ENCODE measurements around the gene RNF17. TPM values are rescaled to one million over a fixed set of nuclear protein-coding genes. Genes with fewer than 3 reads are reported as not detected.

Gene RNF17
- total RNA-seq, 2 donors from 2014 or later, result 0.39 to 1.5 TPM

DNA sequence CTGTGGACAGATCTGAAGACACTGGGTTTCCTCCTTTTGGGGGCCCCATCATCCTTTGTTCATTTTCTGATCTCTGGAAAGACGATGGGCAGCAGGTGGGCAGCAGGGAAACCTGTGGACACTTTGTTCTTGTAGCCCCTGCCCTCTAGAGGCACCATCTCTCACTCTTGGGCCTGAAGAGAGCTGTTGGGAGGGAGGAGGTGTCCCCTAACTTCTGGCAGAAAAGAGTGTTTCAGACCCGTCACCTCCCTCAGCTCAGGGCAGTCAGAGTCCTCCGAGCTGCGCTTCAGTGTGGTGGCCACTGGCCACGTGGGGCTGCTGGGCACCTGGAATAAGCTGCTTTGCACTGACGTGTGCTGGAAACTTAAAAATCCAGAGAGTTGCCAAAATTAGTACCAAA, 26.9 kb upstream of the RNF17 start:
- Mint-ChIP-seq H3K9me3 (no peaks in the 10 kb centered on the region), H3K4me1 (no peaks in the 10 kb centered on the region), H3K4me3 (no peak overlapping the region), H3K27me3 (no peaks in the 10 kb centered on the region), H3K27ac (no peak overlapping the region), H3K36me3 (ENCODE audit: low read depth) (no peaks in the 10 kb centered on the region)
- no peak for ATAC-seq (replicated peaks)

GRCh38 chr13:24738366-24738847, 25.6 kb upstream of the RNF17 start:
- no peak for ATAC-seq (replicated peaks)
- H3K9me3 Mint-ChIP-seq, result no peaks in the 10 kb centered on the region
- H3K27ac Mint-ChIP-seq, result no peak overlapping the region
- no peaks in the 10 kb centered on the region for H3K36me3 Mint-ChIP-seq (ENCODE audit: low read depth)
- no peaks in the 10 kb centered on the region for H3K27me3 Mint-ChIP-seq
- no peak overlapping the region for H3K4me3 Mint-ChIP-seq
- no peaks in the 10 kb centered on the region for H3K4me1 Mint-ChIP-seq

DNA sequence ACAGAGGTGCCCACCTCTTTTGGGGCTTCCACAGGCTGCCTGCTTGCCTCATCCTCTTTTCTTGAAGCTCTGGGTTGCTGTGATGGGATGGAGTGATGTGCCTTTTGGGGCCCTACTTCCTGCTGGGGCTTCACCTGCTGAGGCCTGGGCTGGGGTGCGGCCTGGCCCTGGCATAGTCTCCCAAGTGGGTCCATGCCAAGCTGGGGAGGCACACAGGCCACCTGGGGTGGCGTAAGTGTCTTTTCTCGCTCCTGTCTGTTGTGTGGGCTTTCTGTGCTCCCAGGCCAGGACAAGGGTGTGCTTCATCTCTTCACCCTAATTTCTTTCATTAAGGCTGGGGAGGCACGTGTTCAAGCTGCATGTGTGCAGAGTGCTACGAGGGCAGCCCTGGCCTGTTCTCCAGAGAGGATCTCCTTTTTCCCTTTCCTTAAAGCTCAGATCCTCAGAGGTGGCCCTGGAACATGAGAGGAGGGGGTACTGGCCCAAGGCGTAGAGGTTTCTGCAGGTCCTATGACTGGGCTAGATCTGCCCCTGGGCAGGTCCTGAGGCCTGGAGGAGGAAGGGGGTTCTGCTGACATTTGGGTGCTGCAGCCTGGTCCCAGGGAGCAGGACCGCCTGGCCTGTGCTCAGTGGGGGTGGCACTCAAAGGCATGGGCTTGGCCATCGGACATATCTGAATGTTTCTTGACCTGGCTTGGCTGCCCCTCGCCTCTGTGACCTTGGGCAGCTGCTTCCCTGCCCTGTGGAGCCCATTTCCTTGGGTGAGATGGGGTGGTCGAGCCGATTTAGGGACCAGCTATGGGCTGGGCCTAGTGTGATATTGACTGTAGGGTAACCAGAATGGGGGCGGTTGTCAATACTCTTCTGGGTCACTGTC, 23.7 kb upstream of the RNF17 start:
- Mint-ChIP-seq H3K9me3 (no peaks in the 10 kb centered on the region), H3K36me3 (ENCODE audit: low read depth) (no peaks in the 10 kb centered on the region), H3K27me3 (peaks cover 13% of the 10 kb centered on the region), H3K27ac (peak overlapping the region; percentile 48), H3K4me3 (no peak overlapping the region), H3K4me1 (no peaks in the 10 kb centered on the region)
- ATAC-seq (replicated peaks), result no peak

DNA sequence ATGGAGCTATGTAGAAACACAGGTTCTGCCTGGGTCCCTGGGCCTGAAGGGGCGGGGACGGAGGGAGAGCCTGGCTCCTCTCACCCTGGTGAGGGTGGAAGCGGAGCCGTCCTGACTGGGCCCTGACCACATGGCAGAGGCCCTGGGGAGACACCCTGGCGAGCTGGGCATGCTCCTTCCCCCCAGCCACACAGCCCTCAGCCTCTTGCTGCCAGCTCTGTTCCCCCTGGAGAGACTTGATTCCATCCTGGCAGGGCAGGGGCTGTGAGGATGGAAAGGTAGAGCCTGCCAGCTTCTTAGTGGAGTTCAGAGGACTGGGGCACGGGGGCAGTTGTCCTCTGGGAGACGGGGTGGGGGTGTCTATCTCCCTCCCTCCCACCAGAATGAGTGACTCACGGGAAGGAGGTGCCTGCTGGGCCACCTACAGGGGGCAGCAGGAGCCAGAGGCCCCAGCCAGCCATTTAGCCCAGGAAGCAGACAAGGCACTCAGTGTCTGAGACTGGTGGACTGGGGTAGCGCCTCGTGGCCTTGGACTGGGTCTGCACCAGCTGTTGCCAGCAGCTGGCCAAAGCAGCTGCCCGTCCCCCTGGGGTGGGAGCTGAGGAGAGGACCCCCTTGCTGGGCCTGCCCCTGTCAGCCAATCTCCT, 22.8 kb upstream of the RNF17 start:
- Mint-ChIP-seq H3K27ac (no peak overlapping the region), H3K4me3 (no peak overlapping the region), H3K27me3 (peaks cover 15% of the 10 kb centered on the region), H3K9me3 (no peaks in the 10 kb centered on the region), H3K36me3 (ENCODE audit: low read depth) (no peaks in the 10 kb centered on the region), H3K4me1 (no peaks in the 10 kb centered on the region)
- ATAC-seq (replicated peaks), result no peak

GRCh38 chr13:24741791-24742190, 22.2 kb upstream of the RNF17 start:
- ATAC-seq (replicated peaks), result no peak
- H3K27me3 Mint-ChIP-seq, result peaks cover 15% of the 10 kb centered on the region
- no peaks in the 10 kb centered on the region for H3K9me3 Mint-ChIP-seq
- H3K4me1 Mint-ChIP-seq, result no peaks in the 10 kb centered on the region
- no peaks in the 10 kb centered on the region for H3K36me3 Mint-ChIP-seq (ENCODE audit: low read depth)
- no peak overlapping the region for H3K4me3 Mint-ChIP-seq
- H3K27ac Mint-ChIP-seq, result no peak overlapping the region

DNA sequence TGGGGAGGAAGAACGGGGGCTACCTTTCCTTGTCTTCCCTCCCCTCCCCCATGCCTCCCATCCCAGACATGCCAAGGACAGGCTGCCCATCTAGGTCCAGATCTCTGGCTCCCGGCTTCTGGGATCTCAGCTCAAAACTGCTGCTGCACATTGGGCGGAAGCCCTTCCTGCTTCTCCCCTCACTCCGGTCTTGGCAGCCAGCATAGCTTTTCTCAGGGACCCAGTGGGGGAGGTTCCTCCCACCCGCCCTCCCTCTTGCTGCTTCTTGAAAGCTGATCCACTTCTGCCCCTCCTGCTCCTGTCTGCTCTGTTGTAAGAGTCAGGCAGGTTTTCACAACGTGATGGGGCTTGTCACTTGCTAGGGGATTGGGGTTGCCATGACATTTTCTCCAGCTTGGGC, 21.7 kb upstream of the RNF17 start:
- peaks cover 20% of the 10 kb centered on the region for H3K27me3 Mint-ChIP-seq
- H3K4me1 Mint-ChIP-seq, result no peaks in the 10 kb centered on the region
- no peak overlapping the region for H3K4me3 Mint-ChIP-seq
- H3K36me3 Mint-ChIP-seq (ENCODE audit: low read depth), result no peaks in the 10 kb centered on the region
- ATAC-seq (replicated peaks), result no peak
- H3K9me3 Mint-ChIP-seq, result no peaks in the 10 kb centered on the region
- no peak overlapping the region for H3K27ac Mint-ChIP-seq

- H3K4me1 Mint-ChIP-seq, result no peaks in the 10 kb centered on the region
- H3K36me3 Mint-ChIP-seq (ENCODE audit: low read depth), result no peaks in the 10 kb centered on the region
- no peak for ATAC-seq (replicated peaks)
Measured at GRCh38 chr13:24742977-24743376, 21.0 kb upstream of the RNF17 start.

GRCh38 chr13:24744247-24744646, 19.7 kb upstream of the RNF17 start:
- peaks cover 28% of the 10 kb centered on the region for H3K27me3 Mint-ChIP-seq
- no peaks in the 10 kb centered on the region for H3K36me3 Mint-ChIP-seq (ENCODE audit: low read depth)
- H3K27ac Mint-ChIP-seq, result no peak overlapping the region
- H3K4me3 Mint-ChIP-seq, result no peak overlapping the region
- H3K9me3 Mint-ChIP-seq, result no peaks in the 10 kb centered on the region
- no peak for ATAC-seq (replicated peaks)
- no peaks in the 10 kb centered on the region for H3K4me1 Mint-ChIP-seq

More at GRCh38 chr13:24742977-24743376, 21.0 kb upstream of the RNF17 start:
- Mint-ChIP-seq H3K27ac (no peak overlapping the region), H3K9me3 (no peaks in the 10 kb centered on the region), H3K27me3 (peaks cover 22% of the 10 kb centered on the region), H3K4me3 (no peak overlapping the region)

DNA sequence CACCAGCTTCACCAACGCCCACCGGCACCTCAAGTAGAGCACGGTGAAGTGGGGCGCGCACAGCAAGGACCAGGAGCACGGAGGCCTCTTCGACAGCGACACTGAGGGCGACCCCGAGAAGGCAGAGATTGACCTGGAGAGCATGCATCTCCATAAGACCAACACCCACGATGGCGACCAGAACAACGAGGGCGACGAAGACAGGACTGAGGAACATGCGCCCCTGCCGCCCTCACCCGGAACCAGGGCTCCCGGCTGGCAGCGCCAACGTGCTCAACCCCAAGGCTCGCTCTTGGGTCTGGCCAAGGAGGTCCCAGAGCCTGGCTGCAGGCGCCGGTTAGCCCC, 18.5 kb upstream of the RNF17 start:
- no peak overlapping the region for H3K4me3 Mint-ChIP-seq
- H3K9me3 Mint-ChIP-seq, result no peaks in the 10 kb centered on the region
- no peak for ATAC-seq (replicated peaks)
- peaks cover 38% of the 10 kb centered on the region for H3K27me3 Mint-ChIP-seq
- H3K4me1 Mint-ChIP-seq, result no peaks in the 10 kb centered on the region
- no peak overlapping the region for H3K27ac Mint-ChIP-seq
- H3K36me3 Mint-ChIP-seq (ENCODE audit: low read depth), result no peaks in the 10 kb centered on the region

DNA sequence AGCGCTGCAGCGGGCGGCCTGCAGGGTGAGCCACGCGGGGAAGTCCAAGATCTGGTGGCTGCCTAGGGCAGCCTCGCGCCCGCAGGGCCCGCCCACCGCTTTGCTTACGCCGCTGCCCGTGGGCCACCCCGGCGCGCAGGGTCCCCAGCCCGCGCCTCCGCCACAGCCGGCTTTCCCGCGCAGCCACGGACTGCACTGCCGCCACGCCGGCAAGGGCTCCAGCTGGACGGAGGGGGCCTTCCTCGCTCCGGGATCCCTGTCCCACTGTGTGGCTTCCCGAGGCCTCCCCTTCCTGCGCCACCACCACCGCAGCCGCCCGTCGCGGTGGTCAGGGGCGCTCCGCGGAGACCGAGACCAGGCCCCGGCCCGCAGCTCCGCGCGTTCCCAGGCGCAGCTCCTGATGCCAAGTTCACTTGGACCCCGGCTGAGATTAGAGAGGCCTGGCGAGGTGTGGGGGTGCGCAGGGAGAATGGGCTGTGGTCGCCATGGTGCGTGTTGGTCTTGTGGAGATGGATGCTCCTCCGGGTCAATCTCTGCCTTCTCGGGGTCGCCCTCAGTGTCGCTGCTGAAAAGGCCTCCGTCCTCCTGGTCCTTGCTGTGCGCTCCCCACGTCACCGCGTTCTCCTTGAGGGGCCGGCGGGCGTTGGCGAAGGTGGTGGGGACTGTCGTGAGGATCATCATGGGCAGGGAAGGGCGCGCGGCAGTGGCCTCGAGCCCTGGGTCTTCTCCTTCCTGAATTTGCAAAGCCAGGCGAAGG, 17.9 kb upstream of the RNF17 start:
- H3K9me3 Mint-ChIP-seq, result no peaks in the 10 kb centered on the region
- H3K36me3 Mint-ChIP-seq (ENCODE audit: low read depth), result no peaks in the 10 kb centered on the region
- no peak for ATAC-seq (replicated peaks)
- no peaks in the 10 kb centered on the region for H3K4me1 Mint-ChIP-seq
- H3K4me3 Mint-ChIP-seq, result no peak overlapping the region
- H3K27ac Mint-ChIP-seq, result no peak overlapping the region
- H3K27me3 Mint-ChIP-seq, result peaks cover 43% of the 10 kb centered on the region

DNA sequence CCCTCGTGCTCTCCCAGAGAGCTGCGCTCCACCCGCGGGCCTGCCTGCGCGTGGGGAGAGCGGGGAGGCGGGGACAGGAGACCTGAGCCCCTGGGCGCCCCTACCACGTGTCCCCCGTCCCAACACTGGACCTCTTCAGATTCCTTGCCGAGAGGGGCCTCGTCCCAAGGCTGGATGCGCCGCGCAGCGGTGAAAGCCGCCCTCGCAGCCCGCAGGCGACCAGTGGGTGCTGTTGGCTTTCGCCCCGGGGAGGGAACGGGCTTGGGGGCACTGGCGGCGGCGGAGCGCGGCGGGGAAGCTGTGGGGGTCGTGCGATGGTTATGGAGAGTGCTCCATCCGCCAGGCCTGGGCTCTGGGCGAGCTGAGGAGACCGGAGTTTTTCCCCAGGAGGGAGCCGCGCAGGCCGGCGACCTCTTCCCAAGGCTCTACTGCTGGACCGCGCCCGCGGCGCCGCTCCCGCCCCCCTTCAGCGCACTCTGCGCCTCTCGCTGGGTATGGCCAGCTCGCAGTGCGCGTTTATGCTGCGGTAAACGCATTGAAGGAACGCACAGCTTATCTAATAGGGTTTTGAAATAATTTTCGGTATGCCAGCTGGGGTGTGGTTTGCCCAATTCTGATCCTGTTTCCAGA, 17.2 kb upstream of the RNF17 start:
- ATAC-seq (replicated peaks), result no peak
- peaks cover 47% of the 10 kb centered on the region for H3K27me3 Mint-ChIP-seq

GRCh38 chr13:24747248-24748060, 16.5 kb upstream of the RNF17 start:
- Mint-ChIP-seq H3K27ac (no peak overlapping the region), H3K9me3 (no peaks in the 10 kb centered on the region), H3K36me3 (ENCODE audit: low read depth) (no peaks in the 10 kb centered on the region), H3K4me3 (peak overlapping the region; percentile 65), H3K4me1 (no peaks in the 10 kb centered on the region), H3K27me3 (peaks cover 47% of the 10 kb centered on the region)
- ATAC-seq (replicated peaks), result no peak

More for the DNA sequence above, 17.2 kb upstream of the RNF17 start:
- no peaks in the 10 kb centered on the region for H3K9me3 Mint-ChIP-seq
- H3K4me1 Mint-ChIP-seq, result no peaks in the 10 kb centered on the region
- no peak overlapping the region for H3K27ac Mint-ChIP-seq
- peak overlapping the region; percentile 65 for H3K4me3 Mint-ChIP-seq
- H3K36me3 Mint-ChIP-seq (ENCODE audit: low read depth), result no peaks in the 10 kb centered on the region

GRCh38 chr13:24748061-24748400, 15.9 kb upstream of the RNF17 start:
- H3K4me3 Mint-ChIP-seq, result peak overlapping the region; percentile 41
- ATAC-seq (replicated peaks), result no peak
- no peaks in the 10 kb centered on the region for H3K9me3 Mint-ChIP-seq

DNA sequence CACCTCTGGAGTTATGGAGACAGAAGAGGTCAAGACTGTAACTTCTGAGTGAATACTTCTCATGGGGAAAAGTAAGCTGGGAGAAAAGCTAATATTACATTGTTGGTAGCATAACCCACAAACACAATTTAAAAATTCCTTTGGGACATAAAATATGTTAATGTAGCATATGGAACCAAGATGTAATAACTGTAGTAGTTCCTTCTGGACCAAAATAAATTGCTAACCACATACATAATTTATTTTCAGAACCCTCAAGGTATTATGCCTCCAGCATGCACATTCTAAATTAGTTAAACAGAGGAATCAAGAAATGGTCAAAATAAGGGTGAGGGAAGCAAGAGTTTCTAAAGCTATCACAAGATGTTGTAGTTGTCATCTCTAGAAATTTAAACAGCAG, 4.8 kb upstream of the RNF17 start:
- H3K27ac Mint-ChIP-seq, result no peak overlapping the region
- no peak for ATAC-seq (replicated peaks)
- H3K27me3 Mint-ChIP-seq, result peaks cover 21% of the 10 kb centered on the region
- no peaks in the 10 kb centered on the region for H3K9me3 Mint-ChIP-seq
- no peaks in the 10 kb centered on the region for H3K36me3 Mint-ChIP-seq (ENCODE audit: low read depth)
- H3K4me1 Mint-ChIP-seq, result no peaks in the 10 kb centered on the region
- no peak overlapping the region for H3K4me3 Mint-ChIP-seq

More at GRCh38 chr13:24748061-24748400, 15.9 kb upstream of the RNF17 start:
- H3K27me3 Mint-ChIP-seq, result peaks cover 47% of the 10 kb centered on the region
- no peak overlapping the region for H3K27ac Mint-ChIP-seq
- no peaks in the 10 kb centered on the region for H3K4me1 Mint-ChIP-seq
- H3K36me3 Mint-ChIP-seq (ENCODE audit: low read depth), result no peaks in the 10 kb centered on the region
